ENCODE results near the gene ITGB4.

Gene ITGB4

DNA sequence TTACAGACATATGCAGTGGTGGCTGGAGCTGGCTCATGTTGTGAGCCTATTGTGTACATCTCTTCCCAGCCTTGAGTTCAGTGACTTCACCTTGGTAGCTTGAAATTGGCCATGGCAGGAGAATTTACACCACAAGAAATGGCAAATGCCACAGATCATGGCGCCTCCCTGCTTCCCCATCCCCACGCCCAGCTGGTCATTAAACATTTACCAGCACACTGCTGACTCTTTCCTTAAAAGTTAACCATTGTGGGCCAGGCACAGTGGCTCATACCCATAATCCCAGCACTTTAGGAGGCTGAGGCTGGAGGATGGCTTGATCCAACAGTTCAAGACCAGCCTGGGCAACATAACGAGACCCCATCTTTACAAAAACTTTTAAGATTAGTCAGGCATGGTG is 22.6 kb upstream of the ITGB4 start:
- no peak for FAIRE-seq

DNA sequence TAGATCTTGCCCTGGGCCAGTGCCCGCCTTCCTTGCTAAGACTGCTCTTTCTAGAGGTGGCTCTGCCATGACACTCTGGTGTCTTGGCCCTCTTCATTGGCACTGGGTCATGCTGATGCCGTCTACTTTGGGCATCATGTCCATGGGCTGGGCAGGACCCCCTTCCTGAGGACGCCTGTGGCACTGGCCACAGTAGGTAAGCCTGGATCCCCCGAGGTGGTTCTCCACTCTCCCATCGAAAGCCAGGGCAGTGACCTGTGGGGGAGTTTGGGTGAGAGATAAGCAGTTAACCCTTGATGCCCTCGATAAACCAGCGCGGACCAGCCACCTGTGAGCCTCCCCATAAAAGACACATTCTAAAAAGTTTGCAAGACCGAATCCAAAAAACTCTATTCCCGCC is 20.0 kb upstream of the ITGB4 start:
- no peak for FAIRE-seq

DNA sequence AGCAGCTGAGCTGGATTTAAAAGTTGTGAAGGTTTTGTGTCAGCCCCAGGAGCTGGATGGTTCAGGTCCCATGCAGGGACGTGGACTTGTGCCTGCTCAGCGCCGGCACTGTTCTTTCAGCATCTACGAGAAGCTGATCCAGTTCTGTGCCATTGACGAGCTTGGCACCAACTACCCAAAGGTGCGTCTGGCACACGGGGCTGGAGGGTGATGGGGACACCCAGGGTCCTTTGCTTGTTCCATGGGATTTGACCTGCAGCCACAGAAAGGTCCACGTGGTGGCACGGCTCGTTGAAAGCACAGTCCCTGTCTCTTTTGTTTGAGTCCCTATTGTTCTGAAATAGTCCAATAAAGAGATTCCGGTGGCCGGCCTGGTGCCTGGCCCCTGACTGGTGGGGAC is 18.1 kb upstream of the ITGB4 start:
- no peak for FAIRE-seq

DNA sequence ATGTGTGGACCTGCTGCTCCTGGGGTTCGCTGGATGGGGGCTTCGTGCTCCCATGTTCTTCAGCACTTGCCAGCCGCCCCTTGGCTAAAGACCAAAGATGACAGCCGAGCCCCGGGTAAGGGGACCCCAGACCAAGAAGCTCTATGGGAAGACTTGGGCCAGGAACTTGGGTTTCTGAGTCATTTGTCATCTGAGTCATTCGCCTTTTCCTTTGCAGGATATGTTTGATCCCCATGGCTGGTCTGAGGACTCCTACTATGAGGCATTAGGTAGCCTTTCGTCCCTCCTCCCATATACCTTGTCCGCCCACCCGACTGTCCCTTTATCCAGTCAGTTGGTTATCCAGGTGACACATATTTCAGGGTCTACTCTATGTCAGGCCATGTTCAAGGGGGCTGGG is 17.7 kb upstream of the ITGB4 start:
- FAIRE-seq = no peak

DNA sequence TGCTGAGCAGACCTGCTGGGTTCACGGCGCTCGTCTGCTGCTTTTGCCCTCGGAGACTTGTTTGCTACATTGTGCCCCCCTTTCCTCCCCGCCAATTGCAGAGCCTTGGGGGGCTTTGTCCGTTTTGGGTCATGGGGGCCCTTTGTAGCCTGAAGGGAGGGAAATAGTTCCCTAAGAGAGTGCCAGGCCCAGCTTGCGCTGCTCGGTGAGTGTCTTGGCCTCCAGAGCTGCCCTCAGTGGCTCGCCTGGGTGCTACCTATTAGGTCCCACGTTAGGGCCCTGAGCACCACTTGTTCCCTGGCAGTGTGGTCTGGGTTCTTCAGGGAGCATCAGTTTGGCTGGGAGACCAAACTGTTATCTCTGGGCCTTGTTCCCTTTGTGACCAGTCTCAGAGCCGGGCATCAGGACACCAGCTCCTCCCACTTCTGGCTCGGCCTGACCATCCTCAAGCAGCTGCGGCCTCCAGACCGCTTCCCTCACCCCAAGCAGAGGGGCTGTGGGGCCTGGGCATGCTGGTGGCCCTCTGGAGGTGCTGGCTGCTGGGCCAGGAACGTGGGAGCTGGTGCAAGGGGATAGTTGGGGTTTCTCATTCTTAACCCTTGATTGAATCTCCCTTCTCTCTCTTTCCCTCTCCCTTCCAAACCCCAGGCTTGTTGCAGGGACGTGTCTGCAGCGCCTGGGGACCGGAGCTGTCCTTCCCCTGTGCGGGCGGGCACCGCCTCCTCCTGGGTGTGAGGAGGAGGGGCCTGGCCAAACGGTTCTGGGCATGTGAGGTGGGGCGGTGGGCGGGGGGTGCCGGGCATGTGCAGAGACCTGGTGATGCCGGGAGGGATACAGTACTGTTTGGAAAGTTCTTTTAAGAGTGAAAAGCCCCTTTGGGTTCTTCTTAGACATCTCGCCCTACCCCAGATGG is 16.0 kb upstream of the ITGB4 start:
- FAIRE-seq = no peak

DNA sequence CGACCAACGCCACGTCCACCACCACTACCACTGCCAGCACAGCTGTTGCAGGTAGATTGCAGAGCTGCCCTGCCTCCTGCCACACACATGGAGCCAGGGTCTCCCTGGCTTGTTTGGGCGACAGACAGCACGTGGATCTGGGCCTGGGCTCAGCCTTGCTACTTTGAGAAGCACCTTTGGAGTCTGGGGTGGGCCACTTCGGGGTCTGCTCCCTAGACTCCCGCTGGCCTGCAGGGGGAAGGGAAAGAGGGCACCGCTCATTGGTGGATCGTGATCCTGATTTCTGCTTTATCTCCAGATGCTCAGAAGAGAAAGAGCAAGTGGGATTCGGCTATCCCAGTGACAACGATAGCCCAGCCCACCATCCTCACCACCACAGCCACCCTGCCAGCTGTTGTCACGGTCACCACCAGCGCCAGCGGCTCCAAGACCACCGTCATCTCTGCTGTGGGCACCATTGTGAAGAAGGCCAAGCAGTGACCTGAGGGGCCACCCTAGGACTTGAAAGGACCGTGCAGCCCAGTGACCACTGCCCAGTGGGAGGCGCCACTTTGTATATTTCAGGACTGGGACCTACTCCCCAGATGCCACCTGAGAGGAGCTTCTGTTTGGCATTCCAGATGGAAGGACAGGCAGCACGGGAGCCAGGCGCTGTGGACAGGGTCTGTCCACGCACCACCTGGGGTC is 15.1 kb upstream of the ITGB4 start:
- FAIRE-seq = no peak

DNA sequence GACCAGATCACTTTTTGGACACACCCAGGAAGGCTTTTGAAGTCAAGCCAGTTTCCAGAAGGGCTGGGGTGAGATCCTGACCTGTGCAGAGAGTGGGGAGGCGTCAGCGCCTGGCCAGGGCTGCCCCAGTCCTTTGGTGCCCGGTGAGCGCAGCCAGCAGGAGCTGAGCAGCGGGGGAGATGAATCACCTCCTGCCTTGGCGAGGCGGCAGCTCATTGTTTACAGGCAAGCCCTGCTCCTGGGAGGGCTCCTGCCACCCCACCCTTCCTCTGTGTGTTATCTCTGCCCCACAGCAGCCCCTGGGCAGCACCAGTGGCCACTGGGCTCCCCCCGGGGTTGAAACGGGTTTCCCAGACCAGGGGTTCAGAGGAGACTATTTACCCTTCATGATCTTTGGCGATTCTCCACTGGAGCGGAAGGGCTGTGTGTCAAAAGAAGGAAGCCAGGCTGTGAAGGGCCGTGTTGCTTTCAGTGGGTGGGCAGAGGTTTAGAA is 14.1 kb upstream of the ITGB4 start:
- no peak for FAIRE-seq

DNA sequence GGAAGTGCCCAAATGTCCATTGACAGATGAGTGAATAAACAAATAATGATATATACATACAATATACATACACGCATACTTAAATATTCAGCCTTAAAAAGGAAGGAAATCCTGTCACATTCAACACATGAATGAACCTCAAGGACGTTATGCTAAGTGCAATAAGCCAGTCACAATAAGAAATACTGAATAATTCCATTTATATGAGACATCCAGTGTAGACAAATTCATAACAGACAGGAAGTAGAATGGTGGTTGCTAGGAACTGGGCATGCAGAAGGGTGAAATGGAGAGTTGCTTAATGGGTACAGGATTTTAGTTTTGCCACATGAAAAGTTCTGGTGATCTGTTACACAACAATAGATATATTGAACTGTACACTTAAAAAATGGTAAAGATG is 8.8 kb upstream of the ITGB4 start:
- no peak for FAIRE-seq

DNA sequence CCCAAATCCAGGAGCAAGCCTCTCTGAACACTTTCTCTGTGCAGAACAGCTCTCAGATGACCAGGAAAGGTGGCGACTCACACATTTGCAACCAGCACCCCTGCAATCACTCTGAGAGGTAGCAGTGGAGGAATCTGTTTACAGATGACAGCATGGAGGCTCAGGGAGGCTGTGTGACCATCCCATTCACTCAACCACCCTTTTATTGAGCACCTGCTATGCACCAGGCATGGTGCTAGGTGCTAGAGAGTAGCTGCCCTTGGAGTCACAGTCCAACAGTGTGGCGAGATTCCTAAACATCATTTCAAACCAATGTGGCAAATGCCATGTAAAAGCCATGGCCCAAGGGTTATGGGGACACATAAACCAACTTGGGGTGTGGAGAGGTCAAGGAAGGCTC is 1.5 kb upstream of the ITGB4 start:
- no peak for FAIRE-seq

DNA sequence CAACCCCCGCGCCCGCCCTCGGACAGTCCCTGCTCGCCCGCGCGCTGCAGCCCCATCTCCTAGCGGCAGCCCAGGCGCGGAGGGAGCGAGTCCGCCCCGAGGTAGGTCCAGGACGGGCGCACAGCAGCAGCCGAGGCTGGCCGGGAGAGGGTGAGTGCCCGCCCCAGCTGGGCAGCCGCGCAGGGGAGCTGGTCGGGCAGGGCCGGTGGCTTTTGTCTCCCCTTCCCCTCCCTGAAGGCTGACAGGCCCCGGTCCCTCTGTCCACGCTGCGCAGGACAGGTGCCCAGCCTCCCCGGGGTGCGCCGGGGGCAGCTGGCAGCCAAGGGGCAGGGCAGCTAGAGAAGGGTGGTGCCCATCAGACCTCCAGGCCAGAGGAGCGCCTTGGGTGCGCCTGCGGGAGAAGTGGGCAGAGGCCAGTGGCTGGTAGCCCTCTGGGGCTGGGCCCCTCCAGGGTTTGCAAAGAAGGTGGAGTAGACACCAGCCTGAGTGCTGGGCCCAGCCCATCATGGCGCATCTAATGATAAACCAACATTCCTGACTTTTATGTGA is 278 bp downstream of the ITGB4 start:
- FAIRE-seq = no peak

DNA sequence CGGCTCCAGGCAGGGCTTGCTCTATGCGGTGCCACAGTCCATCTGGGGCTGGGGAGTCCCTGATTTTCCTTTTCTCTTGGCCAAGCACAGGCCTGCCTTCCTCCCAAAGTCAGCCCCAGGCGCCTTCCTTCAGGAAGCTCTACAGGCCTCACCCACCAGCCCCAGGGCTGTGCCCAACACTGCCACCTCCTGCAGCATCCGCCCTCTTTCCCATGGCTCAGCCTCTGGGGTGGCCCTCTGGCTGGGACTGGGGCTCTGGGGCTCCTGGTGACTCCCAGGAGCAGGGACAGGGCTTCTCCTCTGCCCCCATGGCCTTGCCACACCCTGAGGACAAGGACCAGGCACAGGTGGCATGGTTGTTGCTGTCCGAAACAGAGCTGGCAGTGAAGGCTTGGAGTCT is 817 bp downstream of the ITGB4 start:
- FAIRE-seq = no peak

DNA sequence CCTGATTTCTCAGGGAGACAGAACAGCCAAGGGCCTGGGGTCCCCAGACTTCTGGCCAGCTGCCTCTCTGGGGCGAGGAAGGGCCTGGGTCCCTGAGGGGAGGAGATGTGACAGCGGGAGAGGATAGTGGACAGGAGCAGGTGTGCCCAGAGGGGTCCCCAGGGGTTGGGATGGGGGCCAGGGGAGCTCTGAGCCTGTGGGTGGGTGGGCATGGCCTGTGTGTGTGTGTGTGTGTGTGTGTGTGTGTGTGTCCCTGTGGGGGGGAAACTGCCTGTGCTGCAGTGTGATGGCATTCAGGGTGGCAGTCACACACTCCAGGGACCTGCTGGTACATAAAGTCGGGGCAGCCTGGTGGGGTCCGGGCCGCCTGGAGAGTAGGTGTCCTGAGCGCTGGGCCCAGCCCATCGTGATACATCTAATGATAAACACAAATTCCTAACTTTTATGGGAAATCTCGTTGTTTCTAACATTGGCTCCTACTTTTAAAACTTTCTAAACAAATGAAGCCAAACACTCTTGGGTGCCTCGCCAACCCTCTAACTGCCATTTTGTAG is 1.4 kb downstream of the ITGB4 start:
- no peak for FAIRE-seq

DNA sequence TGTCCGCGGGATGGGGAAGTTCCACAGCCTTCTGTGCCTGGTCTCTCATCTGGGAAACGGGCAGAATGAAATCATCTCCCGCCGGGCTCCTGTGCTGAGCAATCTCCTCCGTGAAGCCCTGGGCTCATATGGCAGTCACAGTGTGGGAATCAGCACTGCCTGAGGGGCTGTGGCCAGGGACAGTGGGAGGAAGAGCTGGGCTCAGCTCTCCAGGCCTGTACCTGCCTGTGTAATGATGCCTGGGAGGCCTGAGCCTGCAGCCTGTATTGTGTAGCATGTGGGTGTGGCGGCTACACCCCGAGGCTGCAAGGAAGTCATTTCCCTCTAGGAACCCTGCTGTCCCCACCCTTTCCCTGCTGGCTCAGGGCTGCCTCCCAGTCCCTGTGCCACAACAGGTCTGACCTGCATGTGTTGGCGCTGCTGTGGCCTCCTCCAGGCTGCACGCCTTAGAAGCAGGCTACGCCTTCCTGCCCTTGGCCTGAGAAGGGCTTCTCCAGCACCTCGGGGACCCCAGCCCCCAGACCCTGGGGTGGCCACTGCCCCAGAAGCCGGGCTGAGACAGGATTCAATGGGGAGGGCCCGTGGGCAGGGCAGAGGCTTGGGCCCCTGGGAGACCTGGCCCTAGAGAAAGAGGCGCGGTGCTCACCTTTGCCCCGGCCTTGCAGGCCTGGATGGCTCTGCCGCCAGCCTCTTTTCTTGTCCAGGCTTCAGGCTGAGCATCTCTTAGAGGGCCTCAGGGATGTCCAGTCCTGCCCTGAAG is 2.1 kb downstream of the ITGB4 start:
- FAIRE-seq = no peak

DNA sequence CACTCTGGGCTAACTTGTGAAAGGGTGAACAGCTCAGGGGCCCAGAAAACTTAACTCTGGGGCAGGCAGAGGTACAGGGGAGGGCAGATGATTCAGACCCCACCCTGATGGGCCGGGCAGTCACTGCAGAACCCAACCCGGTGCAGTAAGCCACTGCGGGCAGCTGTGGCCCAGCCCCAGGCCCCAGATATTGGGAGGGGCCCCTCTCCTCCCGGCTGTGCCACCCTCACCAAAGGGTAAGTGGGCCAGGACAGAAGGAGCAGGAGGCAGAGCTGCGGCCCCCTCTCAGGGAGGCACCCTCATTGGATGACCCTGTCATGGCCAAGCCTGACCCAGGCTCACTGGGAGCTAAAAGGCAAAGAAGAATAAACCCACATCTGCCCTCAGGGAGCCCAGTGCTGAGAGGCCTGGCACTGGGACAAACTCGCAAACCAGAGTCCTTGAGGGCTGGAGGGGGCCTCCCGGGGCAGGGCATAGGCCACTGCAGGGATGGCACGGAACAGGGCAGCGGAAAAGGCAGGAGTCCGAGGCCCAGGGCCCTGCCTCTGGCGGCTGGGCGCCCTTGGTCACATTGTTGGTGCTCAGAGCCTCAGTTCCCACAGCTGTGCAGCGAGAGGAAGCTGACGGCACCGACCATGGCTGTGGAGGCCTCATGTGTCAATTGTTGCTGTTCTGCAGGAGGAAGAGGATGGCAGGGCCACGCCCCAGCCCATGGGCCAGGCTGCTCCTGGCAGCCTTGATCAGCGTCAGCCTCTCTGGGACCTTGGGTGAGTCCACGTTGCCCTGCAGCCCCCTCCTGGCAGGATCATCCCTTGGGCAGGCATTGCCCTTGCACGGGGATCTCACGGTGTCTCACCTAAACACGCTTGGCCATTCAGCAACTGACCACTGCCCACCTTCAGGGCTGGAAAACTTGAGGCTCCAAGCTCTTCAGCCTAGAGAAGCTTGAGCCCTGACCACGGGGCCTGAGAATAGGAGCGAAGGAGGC is 3.1 kb downstream of the ITGB4 start:
- FAIRE-seq = no peak

DNA sequence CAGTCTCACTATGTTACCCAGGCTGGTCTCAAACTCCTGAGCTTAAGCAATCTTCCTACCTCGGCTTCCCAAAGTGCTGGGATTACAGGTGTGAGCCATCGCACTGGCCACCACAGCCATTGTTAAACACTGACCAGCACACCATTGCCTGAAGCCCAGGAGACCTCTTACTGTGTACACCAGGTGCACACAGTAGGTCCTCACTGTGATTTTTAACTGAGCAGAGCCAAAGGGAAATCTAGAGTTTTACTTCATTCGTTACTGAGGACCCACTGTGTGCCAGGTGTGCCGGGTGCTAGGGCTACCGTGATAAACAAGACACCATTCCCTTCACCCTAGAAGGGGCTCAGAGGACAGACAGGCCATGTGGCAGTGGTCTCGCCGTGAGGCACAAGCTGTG is 4.2 kb downstream of the ITGB4 start:
- FAIRE-seq = no peak

DNA sequence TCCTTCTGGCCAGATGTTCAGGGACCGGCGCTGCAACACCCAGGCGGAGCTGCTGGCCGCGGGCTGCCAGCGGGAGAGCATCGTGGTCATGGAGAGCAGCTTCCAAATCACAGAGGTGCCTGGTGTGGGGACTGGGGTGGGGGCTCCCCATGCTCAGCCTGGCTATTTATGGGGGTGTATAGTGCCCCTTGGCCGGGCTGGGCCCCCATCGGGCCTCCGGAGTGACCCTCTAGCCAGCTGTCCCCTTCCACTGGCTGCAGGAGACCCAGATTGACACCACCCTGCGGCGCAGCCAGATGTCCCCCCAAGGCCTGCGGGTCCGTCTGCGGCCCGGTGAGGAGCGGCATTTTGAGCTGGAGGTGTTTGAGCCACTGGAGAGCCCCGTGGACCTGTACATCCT is 6.1 kb downstream of the ITGB4 start:
- FAIRE-seq = no peak

DNA sequence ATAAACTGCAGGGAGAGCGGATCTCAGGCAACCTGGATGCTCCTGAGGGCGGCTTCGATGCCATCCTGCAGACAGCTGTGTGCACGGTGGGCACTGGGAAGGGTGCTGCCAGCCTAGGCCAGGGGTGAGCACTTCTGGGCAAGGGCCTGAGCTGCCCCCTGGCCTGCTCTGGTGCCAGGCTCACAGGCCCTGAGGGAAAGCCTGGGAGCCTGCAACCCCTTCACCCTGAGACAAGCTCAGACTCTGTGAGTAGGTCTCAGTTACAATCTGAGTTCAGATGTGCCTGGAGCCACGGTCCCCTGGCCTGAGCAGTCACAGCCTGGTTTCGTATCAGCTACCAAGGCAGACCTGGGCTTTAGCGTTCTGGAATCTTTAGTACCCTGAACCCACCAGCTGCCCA is 8.1 kb downstream of the ITGB4 start:
- FAIRE-seq = no peak

DNA sequence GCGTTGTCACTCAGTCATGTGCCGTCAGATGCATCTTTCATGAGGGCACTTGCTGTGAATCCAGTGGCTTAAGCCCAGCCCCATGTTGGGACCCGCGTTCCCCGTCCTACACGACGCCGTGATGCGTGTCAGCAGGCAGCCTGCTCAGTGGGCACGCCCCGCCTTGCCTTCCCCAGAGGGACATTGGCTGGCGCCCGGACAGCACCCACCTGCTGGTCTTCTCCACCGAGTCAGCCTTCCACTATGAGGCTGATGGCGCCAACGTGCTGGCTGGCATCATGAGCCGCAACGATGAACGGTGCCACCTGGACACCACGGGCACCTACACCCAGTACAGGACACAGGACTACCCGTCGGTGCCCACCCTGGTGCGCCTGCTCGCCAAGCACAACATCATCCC is 8.8 kb downstream of the ITGB4 start:
- no peak for FAIRE-seq

DNA sequence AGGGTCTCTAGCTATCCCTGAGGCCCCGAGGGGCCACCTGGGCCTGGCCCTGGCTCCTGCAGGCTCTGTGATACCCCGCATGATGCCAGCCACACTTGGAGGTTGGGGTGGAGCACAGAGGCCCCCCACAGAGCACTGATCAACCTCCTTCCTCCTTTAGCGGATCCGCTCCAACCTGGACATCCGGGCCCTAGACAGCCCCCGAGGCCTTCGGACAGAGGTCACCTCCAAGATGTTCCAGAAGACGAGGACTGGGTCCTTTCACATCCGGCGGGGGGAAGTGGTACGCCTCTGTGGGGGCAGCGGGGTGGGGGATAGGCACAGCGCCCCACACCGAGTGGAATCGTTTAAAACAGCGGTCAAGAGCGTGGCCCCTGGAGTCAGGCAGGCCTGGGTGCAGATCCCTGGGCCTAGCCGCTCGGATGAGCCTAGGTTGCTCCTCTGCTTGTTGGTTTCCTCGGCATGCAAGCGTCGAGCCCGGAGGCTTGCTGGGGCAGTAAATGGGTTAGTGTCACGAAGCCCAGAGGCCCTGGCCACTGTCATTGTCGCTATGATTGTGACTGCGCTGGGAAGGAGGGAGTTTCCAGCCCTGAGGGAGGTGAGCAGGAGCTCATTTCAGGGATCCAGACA is 9.9 kb downstream of the ITGB4 start:
- no peak for FAIRE-seq

DNA sequence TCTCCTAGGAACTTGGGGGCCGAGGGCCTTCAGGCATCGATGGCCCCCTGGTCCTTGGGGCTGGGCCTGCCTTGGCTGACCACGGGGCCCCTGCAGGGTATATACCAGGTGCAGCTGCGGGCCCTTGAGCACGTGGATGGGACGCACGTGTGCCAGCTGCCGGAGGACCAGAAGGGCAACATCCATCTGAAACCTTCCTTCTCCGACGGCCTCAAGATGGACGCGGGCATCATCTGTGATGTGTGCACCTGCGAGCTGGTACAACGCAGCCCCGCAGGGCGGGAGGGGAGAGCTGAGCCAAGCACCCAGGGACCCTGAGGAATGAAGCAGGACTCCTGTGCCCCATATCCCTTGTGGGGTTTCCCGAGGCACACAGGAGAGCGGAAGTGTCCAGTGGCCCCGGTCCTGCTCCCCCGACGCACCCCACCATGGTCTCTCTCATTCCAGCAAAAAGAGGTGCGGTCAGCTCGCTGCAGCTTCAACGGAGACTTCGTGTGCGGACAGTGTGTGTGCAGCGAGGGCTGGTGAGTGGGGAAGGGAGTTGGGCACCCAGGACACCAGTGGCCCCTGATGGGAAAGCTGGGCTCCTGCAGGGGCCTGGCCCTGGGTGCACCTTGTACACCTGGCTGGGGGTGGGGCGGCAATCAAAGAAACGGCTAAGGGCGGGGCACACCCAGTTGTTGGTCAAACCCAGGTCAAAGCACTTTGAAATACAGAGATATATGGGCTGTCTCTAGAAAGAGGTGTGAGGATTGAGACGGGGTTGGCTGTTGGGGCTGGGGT is 10.6 kb downstream of the ITGB4 start:
- no peak for FAIRE-seq
